GM19324 (cell line): ENCODE data around the gene SMPD1.
"Not testable (repeated sequence)": the region's sequence is repeated elsewhere in the genome, so short reads cannot be mapped to it uniquely, and the experiment has no call there.

ENCODE experiments used
- ATAC-seq: cut with Tn5 transposase; IDR thresholded peaks from one replicate; pipeline ENCODE4 v1.9.1; 2021; ENCODE audit warnings: mild to moderate bottlenecking, moderate library complexity; ENCODE audit not compliant: unreplicated experiment, low FRiP score

The SMPD1 gene

GRCh38 chr11:6387811-6388599 is 2.3 kb upstream of the SMPD1 start:
- no peak for ATAC-seq

- no peak for ATAC-seq
Observed at GRCh38 chr11:6388748-6389147, 1.5 kb upstream of the SMPD1 start.

GRCh38 chr11:6390718-6391469 is 620 bp downstream of the SMPD1 start:
- ATAC-seq: no peak

- ATAC-seq: no peak
Observed at GRCh38 chr11:6391537-6392134, 1.4 kb downstream of the SMPD1 start.

- not testable (repeated sequence) for ATAC-seq
Observed at GRCh38 chr11:6392251-6392650, 2.0 kb downstream of the SMPD1 start.

GRCh38 chr11:6393989-6394670 is 3.9 kb downstream of the SMPD1 start:
- ATAC-seq: no peak

- ATAC-seq: no peak
Observed at GRCh38 chr11:6395470-6396060, 5.3 kb downstream of the SMPD1 start.

- ATAC-seq: no peak
Observed at GRCh38 chr11:6397156-6397555, 6.9 kb downstream of the SMPD1 start.

- no peak for ATAC-seq
Observed at GRCh38 chr11:6397636-6398035, 7.4 kb downstream of the SMPD1 start.

- ATAC-seq: no peak
Observed at GRCh38 chr11:6400431-6401345, 10.4 kb downstream of the SMPD1 start.

- no peak for ATAC-seq
Observed at GRCh38 chr11:6401464-6401863, 11.2 kb downstream of the SMPD1 start.

GRCh38 chr11:6402061-6402470 is 11.8 kb downstream of the SMPD1 start:
- peak; percentile 13 for ATAC-seq

GRCh38 chr11:6402561-6402981 is 12.3 kb downstream of the SMPD1 start:
- ATAC-seq: peak; percentile 70

- ATAC-seq: no peak
Observed at GRCh38 chr11:6403539-6403938, 13.3 kb downstream of the SMPD1 start.

- ATAC-seq: no peak
Observed at GRCh38 chr11:6404342-6405051, 14.2 kb downstream of the SMPD1 start.

GRCh38 chr11:6405052-6405667 is 14.9 kb downstream of the SMPD1 start:
- ATAC-seq: no peak

GRCh38 chr11:6405846-6406245 is 15.6 kb downstream of the SMPD1 start:
- ATAC-seq: no peak

- ATAC-seq: no peak
Observed at GRCh38 chr11:6406370-6406769, 16.1 kb downstream of the SMPD1 start.
